Activated CD4-positive, alpha-beta T cell treated with anti-CD3 and anti-CD28 coated beads, Interleukin-2, amount 10 ng/mL, durations not matched to agents 7 days and 5 days (primary cell): Measurements from ENCODE around the gene OTOP1. TPM values are rescaled to one million over a fixed set of nuclear protein-coding genes. Genes with fewer than 3 reads are reported as not detected.
"Not testable (repeated sequence)": the region's sequence is repeated elsewhere in the genome, so short reads cannot be mapped to it uniquely, and the experiment has no call there.

Source experiments
- CTCF ChIA-PET: fragments of 350-600 bp; sonication (Branson Sonifier 250); formaldehyde crosslinking; loops from one replicate; lab custom pipeline; 2021; ENCODE audit warnings: antibody characterized with exemption; lab: Charles Lee
- POLR2A ChIA-PET: fragments of 350-600 bp; sonication (Branson Sonifier 250); formaldehyde crosslinking; loops from one replicate; lab custom pipeline; 2021; ENCODE audit warnings: antibody characterized with exemption; lab: Charles Lee
- DNase-seq: peaks from one replicate; pipeline ENCODE4 v3.0.0-alpha.2; 2020
- H3K27ac Mint-ChIP-seq: one replicate; pipeline ENCODE4 v1.8.0; 2021; ENCODE audit warnings: mild to moderate bottlenecking, moderate library complexity, mixed read lengths
- H3K27me3 Mint-ChIP-seq: one replicate; pipeline ENCODE4 v1.8.0; 2021; ENCODE audit warnings: mixed read lengths
- H3K36me3 Mint-ChIP-seq: one replicate; pipeline ENCODE4 v1.8.0; 2021; ENCODE audit warnings: low read depth, mixed read lengths
- H3K4me1 Mint-ChIP-seq: one replicate; pipeline ENCODE4 v1.8.0; 2021; ENCODE audit warnings: mixed read lengths
- H3K4me3 Mint-ChIP-seq: one replicate; pipeline ENCODE4 v1.8.0; 2021; ENCODE audit warnings: mild to moderate bottlenecking, moderate library complexity, mixed read lengths
- H3K9me3 Mint-ChIP-seq: one replicate; pipeline ENCODE4 v1.8.0; 2021; ENCODE audit warnings: mixed read lengths
- total RNA-seq, 2 experiments: library from RNA; stranded (reverse); gene quantifications; one replicate each; pipeline ENCODE4 v1.2.3, GENCODE V29; 2021

The OTOP1 gene
- total RNA-seq, 2 experiments from 2014 or later = not detected

DNA sequence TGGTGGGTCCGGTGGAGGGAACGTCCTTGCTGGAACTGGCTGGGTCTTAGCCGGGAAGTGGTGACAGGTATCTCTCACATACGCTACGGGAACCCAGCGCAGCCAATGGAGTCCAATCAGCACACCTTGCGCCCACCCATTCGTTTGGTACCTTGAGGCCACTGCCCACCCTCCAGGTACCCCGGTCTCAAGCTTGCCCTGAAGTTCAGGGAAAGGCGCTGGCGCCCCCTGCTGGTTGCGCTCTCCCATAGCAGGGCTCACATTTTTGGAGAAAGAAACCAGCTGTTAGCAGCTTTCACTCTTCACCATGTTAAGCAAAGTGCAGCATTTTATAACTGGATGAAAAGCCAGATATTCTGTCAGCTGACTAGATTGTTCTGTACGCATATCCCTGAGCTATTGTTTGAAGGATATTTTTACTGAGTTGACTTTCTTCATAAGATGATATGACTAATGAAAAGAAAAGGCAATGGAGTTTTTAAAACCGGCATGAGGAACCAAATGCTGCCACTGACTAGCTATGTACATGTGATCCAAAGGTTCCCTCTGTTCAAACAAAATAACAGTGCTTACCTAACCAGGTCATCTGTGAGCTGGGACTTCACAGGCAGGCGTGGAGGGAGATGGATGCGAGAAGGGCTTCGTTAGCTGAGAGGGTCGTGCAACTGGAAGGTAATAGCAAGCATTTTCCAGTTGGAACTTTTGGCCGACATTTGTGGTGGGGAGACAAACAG lies 43.7 kb downstream of the OTOP1 start:
- H3K27me3 Mint-ChIP-seq = peaks cover 5% of the 10 kb centered on the region
- H3K4me3 Mint-ChIP-seq = no peak overlapping the region
- no peaks in the 10 kb centered on the region for H3K4me1 Mint-ChIP-seq
- no peaks in the 10 kb centered on the region for H3K9me3 Mint-ChIP-seq
- no peaks in the 10 kb centered on the region for H3K36me3 Mint-ChIP-seq
- peak; percentile 42 for DNase-seq
- H3K27ac Mint-ChIP-seq = no peak overlapping the region
- CTCF ChIA-PET = interaction anchor here (0.7 to 1.1 kb wide), 3 partner anchors 14 to 23 kb away, joined by 3 to 4 read pairs (median 3); no protein-coding TSS in a partner anchor
- POLR2A ChIA-PET = no interaction called here

DNA sequence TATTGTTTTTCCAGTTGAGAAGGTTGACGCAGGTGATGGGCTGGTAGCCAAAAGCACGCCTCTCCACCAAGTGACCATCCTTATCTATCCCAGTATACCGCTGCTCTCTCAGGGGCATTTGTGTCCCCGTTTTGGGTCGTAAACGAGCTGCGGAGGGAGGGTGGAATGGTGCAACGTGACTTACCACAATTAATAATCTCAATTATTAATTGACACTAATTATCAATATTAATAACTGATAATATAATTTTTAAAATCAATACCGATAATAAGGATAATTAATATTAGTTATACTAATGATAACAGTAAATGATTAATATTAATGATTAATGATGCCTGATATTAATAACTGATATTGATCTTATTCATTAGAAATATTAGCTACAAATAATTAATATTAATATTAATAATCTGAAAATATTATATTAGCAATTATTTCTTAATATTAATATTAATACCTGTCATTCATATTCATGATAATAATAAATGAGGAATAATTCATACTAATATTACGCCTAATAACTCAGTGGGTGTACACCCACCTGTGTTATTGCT lies 56.1 kb downstream of the OTOP1 start:
- Mint-ChIP-seq H3K27me3 (no peaks in the 10 kb centered on the region), H3K36me3 (no peaks in the 10 kb centered on the region), H3K4me3 (no peak overlapping the region), H3K4me1 (no peaks in the 10 kb centered on the region), H3K9me3 (no peaks in the 10 kb centered on the region), H3K27ac (no peak overlapping the region)
- ChIA-PET CTCF (no interaction called here), POLR2A (no interaction called here)
- DNase-seq = no peak

GRCh38 chr4:4167981-4168780 lies 58.5 kb downstream of the OTOP1 start:
- H3K36me3 Mint-ChIP-seq, POLR2A ChIA-PET, H3K9me3 Mint-ChIP-seq, H3K27ac Mint-ChIP-seq, H3K4me1 Mint-ChIP-seq, DNase-seq, CTCF ChIA-PET, H3K4me3 Mint-ChIP-seq, H3K27me3 Mint-ChIP-seq: not testable (repeated sequence)

GRCh38 chr4:4166986-4167385 lies 59.7 kb downstream of the OTOP1 start:
- POLR2A ChIA-PET, H3K27me3 Mint-ChIP-seq, H3K4me1 Mint-ChIP-seq, CTCF ChIA-PET, DNase-seq, H3K27ac Mint-ChIP-seq, H3K9me3 Mint-ChIP-seq, H3K4me3 Mint-ChIP-seq, H3K36me3 Mint-ChIP-seq: not testable (repeated sequence)

DNA sequence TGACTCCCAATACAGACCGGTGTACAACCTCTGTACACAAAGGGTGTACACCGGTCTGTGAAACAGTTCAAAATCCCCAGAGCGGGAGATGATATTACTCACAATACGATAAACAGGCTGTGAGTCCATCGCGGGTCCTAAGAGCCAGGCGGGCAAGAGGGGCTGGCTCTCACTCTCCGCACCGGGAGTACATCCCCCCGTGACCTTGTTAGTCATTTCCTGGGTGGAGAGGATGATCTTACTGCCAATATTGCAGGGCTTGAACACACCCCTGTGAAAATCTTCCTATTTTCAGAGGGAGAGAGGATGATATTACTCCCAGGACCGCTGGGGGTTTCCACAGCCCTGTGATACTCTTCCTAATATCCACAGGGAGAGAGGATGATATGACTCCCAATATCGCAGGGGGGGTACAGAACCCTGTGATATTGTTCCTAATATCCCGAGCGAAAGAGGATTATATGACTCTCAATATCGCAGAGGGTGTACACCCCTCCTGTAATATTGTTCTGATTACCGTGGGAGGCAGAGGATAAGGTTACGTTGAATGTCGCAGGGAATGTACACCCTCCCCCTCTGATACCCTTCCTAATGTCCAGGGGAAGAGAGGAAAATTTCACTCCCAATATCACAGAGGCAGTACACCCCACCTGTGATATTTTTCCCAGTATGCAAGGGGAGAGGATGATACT lies 60.9 kb downstream of the OTOP1 start:
- H3K4me1 Mint-ChIP-seq, POLR2A ChIA-PET, DNase-seq, H3K27ac Mint-ChIP-seq, H3K27me3 Mint-ChIP-seq, H3K36me3 Mint-ChIP-seq, H3K4me3 Mint-ChIP-seq, CTCF ChIA-PET, H3K9me3 Mint-ChIP-seq: not testable (repeated sequence)

DNA sequence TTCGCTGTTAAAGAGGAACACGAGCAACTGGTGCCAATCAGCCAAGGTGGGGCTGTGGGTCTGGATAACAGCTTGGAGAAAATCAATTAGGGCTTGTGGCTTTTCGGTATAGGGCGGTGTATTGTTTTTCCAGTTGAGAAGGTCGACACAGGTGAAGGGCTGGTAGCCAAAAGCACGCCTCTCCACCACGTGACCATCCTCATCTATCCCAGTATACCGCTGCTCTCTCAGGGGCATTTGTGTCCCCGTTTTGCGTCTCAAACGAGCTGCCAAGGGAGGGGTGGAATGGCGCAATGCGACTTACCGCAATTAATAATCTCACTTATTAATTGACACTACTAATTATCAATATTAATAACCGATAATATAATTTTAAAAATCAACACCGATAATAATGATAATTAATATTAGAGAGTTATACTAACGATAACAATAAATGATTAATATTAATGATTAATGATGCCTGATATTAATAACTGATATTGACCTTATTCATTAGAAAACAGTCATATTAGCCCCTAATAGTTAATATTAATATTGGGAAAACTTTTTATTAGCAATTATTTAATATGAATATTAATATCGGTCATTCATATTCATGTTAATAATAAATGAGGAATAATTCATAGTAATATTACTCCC lies 62.1 kb downstream of the OTOP1 start:
- not testable (repeated sequence) for H3K9me3 Mint-ChIP-seq

DNA sequence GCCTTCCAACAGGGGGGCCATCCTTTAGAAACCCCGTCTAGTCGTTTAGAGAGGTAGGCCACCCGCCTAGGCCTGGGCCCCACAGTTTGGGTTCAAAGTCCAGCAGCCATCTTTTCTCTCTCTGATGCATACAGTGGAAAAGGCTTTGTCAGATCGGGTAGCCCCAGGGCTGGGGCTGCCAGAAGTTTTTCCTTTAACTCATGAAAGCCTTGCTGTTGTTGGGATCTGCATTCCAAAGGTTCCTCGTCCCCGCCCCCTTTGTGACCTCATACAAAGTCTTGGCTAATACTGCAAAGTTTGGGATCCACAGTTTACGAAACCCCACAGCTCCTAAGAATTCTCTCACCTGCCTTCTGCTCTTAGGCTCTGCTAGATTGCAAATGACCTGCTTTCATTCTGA lies 64.5 kb downstream of the OTOP1 start:
- H3K9me3 Mint-ChIP-seq, CTCF ChIA-PET, POLR2A ChIA-PET, H3K27me3 Mint-ChIP-seq, DNase-seq, H3K27ac Mint-ChIP-seq, H3K4me3 Mint-ChIP-seq, H3K36me3 Mint-ChIP-seq, H3K4me1 Mint-ChIP-seq: not testable (repeated sequence)

More for the DNA sequence above, 62.1 kb downstream of the OTOP1 start:
- POLR2A ChIA-PET, DNase-seq, H3K27ac Mint-ChIP-seq, H3K36me3 Mint-ChIP-seq, H3K4me3 Mint-ChIP-seq, CTCF ChIA-PET, H3K4me1 Mint-ChIP-seq, H3K27me3 Mint-ChIP-seq: not testable (repeated sequence)

DNA sequence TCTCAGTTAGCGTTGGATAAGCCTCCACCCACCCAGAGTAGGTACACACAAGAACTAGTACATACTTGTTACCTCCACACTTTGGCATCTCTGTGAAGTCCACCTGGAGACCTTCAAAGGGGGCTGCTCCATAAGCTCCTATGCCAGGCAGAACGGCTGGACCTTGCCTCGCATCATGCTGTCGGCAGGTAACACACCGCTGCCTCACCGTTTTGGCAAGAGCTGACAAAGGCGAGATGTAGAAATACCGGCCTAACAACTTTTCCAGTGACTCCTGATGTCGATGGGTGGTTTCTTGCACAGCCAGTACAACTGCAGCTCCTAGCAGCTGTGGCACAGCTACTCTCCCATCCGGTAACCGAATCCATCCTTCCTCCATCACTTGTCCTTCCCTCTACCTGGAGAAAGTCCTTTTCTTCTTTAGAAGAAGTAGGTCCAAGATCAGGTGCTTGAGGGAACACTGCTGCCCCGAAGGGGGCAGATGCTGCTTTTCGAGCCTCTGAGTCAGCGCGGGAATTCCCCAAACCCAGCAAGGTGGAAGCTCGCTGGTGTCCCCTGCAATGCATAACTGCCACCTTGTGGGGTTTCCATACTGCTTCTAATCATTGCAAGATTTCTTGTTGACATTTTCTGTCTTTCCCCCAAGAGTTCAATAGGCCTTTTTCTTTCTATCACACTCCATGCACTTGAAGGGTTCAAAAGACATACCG lies 65.6 kb downstream of the OTOP1 start:
- POLR2A ChIA-PET, H3K4me1 Mint-ChIP-seq, H3K9me3 Mint-ChIP-seq, H3K27me3 Mint-ChIP-seq, DNase-seq, H3K4me3 Mint-ChIP-seq, CTCF ChIA-PET, H3K36me3 Mint-ChIP-seq, H3K27ac Mint-ChIP-seq: not testable (repeated sequence)

DNA sequence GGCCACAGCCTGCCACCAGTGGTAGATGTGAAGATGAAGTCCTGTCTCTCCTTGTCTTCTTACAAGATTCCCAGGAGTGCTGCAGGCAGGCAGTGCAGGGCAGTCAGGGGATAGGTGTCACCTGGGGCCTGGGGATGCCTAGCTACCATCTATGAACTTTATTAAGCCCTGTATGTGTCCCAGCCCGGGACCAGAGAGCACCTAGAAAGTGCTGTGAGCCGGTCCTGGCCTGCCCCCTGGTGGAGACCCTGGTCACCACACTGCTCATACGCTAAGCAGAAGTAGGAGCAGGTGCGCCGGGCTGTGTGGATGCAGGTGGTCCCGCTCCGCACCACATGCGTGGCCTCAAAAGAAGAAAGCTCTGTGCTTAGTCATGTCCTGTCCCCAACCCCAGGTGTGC lies 81.1 kb downstream of the OTOP1 start:
- not testable (repeated sequence) for H3K4me3 Mint-ChIP-seq

GRCh38 chr4:4143376-4143775 lies 83.4 kb downstream of the OTOP1 start:
- H3K4me3 Mint-ChIP-seq, H3K4me1 Mint-ChIP-seq, H3K27ac Mint-ChIP-seq, CTCF ChIA-PET, H3K27me3 Mint-ChIP-seq, POLR2A ChIA-PET, H3K36me3 Mint-ChIP-seq, DNase-seq, H3K9me3 Mint-ChIP-seq: not testable (repeated sequence)

More for the DNA sequence above, 81.1 kb downstream of the OTOP1 start:
- H3K27me3 Mint-ChIP-seq, H3K27ac Mint-ChIP-seq, POLR2A ChIA-PET, H3K9me3 Mint-ChIP-seq, H3K36me3 Mint-ChIP-seq, H3K4me1 Mint-ChIP-seq, DNase-seq: not testable (repeated sequence)
- CTCF ChIA-PET = interaction anchor here (0.5 kb wide), 1 partner anchor 10 kb away, joined by 3 read pairs; no protein-coding TSS in a partner anchor

- POLR2A ChIA-PET, CTCF ChIA-PET, H3K27ac Mint-ChIP-seq, H3K27me3 Mint-ChIP-seq, H3K4me1 Mint-ChIP-seq, H3K4me3 Mint-ChIP-seq, H3K9me3 Mint-ChIP-seq, DNase-seq, H3K36me3 Mint-ChIP-seq: not testable (repeated sequence)
These were observed 84.0 kb downstream of the OTOP1 start for GRCh38 chr4:4142679-4143078.

- POLR2A ChIA-PET, CTCF ChIA-PET, H3K9me3 Mint-ChIP-seq, H3K4me1 Mint-ChIP-seq, H3K27ac Mint-ChIP-seq, H3K27me3 Mint-ChIP-seq, H3K4me3 Mint-ChIP-seq, DNase-seq, H3K36me3 Mint-ChIP-seq: not testable (repeated sequence)
These were observed 85.5 kb downstream of the OTOP1 start for GRCh38 chr4:4141186-4141585.
